Endothelial cell of umbilical vein (primary cell): Measurements from ENCODE around the gene R3HCC1L. TPM values are rescaled to one million over a fixed set of nuclear protein-coding genes. Genes with fewer than 3 reads are reported as not detected.

Experiments
- BruUV-seq: library from RNA; stranded (reverse); fragments of 400-500 nt; replicated peaks from 2 replicates; lab custom pipeline; 2021; lab: Mats Ljungman, UMichigan
- CTCF ChIA-PET: fragments of 300-600, 350-600 bp; sonication (Branson Sonifier 250); formaldehyde crosslinking; loops from one replicate; lab custom pipeline; 2021; ENCODE audit warnings: antibody characterized with exemption, inconsistent platforms; lab: Charles Lee
- POLR2A ChIA-PET: fragments of 300-600, 350-600 bp; sonication (Branson Sonifier 250); formaldehyde crosslinking; loops from one replicate; lab custom pipeline; 2021; ENCODE audit warnings: antibody characterized with exemption, inconsistent platforms; lab: Charles Lee
- DNase-seq: peaks from one replicate; pipeline ENCODE4 v3.0.0-alpha.2; 2011; ENCODE audit warnings: low read depth, low spot score
- FAIRE-seq: peaks from 2 replicates; lab custom pipeline; 2011; peaks lifted over from hg19 to GRCh38; lab: Jason Lieb, UNC
- H2AFZ ChIP-seq: 2 replicates; pipeline ENCODE4 v1.6.0; 2012; ENCODE audit warnings: low read depth, low read length, control low read depth, inconsistent platforms
- H3K27ac ChIP-seq: 2 replicates; pipeline ENCODE4 v1.5.1; 2011; ENCODE audit warnings: low read depth, mild to moderate bottlenecking, control low read depth, low read length, moderate library complexity; ENCODE audit not compliant: insufficient read depth
- H3K27me3 ChIP-seq, 2 experiments: 2 replicates each; pipeline versions ENCODE4 v1.6.0 to v1.6.1; 2011; ENCODE audit warnings: low read length in 2 of 2, mixed read lengths in 1 of 2; ENCODE audit not compliant: control insufficient read depth in 2 of 2, insufficient read depth in 2 of 2
- H3K36me3 ChIP-seq, 2 experiments: 2 replicates in 1 of 2; 3 replicates in 1 of 2; pipeline ENCODE4 v1.5.1; 2011; ENCODE audit warnings: low read length in 2 of 2, mild to moderate bottlenecking in 1 of 2, moderate library complexity in 1 of 2; ENCODE audit not compliant: control insufficient read depth in 2 of 2, insufficient read depth in 2 of 2; ENCODE audit errors: extremely low read depth in 1 of 2
- H3K4me1 ChIP-seq: 3 replicates; pipeline ENCODE4 v1.5.1; 2011; ENCODE audit warnings: mild to moderate bottlenecking, low read length; ENCODE audit not compliant: control insufficient read depth, insufficient read depth; ENCODE audit errors: extremely low read depth
- H3K4me2 ChIP-seq: 2 replicates; pipeline ENCODE4 v1.6.1; 2011; ENCODE audit warnings: low read length, control low read depth, mixed read lengths; ENCODE audit not compliant: insufficient read depth
- H3K4me3 ChIP-seq, 3 experiments: fragments of 200-600 bp in 1 of 3; sonication (generic), shearing (Covaris generic) in 1 of 3; replicated peaks in 1 of 3; 2 replicates each; pipeline ENCODE4 v1.5.1; 2011 to 2016; ENCODE audit warnings: control low read depth in 3 of 3, low read length in 3 of 3, mild to moderate bottlenecking in 2 of 3, inconsistent platforms in 1 of 3, low read depth in 1 of 3, moderate library complexity in 1 of 3; ENCODE audit not compliant: insufficient read depth in 1 of 3
- H3K79me2 ChIP-seq: 2 replicates; pipeline ENCODE4 v1.6.0; 2012; ENCODE audit warnings: low read length, inconsistent platforms; ENCODE audit not compliant: control insufficient read depth, insufficient read depth
- H3K9ac ChIP-seq: replicated peaks from 2 replicates; pipeline ENCODE3; 2011; ENCODE audit warnings: low read length, control low read depth; ENCODE audit not compliant: insufficient read depth; ENCODE audit errors: extremely low read depth
- H3K9me1 ChIP-seq: replicated peaks from 3 replicates; pipeline ENCODE4 v1.6.0; 2011; ENCODE audit warnings: mild to moderate bottlenecking, low read length; ENCODE audit not compliant: control insufficient read depth, insufficient read depth; ENCODE audit errors: extremely low read depth
- H3K9me3 ChIP-seq: replicated peaks from 2 replicates; pipeline ENCODE4 v1.5.1; 2012; ENCODE audit warnings: low read length, inconsistent platforms; ENCODE audit not compliant: control insufficient read depth, insufficient read depth
- H4K20me1 ChIP-seq: replicated peaks from 2 replicates; pipeline ENCODE3; 2011; ENCODE audit warnings: mild to moderate bottlenecking, low read length; ENCODE audit not compliant: control insufficient read depth, insufficient read depth; ENCODE audit errors: extremely low read depth
- EZH2 ChIP-seq: IDR thresholded peaks from 2 replicates; pipeline ENCODE4 v1.6.1; 2012; ENCODE audit warnings: borderline replicate concordance, low read depth, mild to moderate bottlenecking, moderate library complexity, low read length, inconsistent platforms; ENCODE audit not compliant: severe bottlenecking
- GATA2 ChIP-seq: IDR thresholded peaks from 2 replicates; pipeline ENCODE4 v1.7.0; 2011; ENCODE audit warnings: low read depth, mild to moderate bottlenecking, moderate library complexity, mixed read lengths, low read length; ENCODE audit not compliant: insufficient read length, insufficient read depth
- POLR2A ChIP-seq: IDR thresholded peaks from 2 replicates; pipeline ENCODE4 v1.6.1; 2012; ENCODE audit warnings: low read depth, mild to moderate bottlenecking, control low read depth, low read length
- POLR2AphosphoS5 ChIP-seq: IDR thresholded peaks from 2 replicates; pipeline ENCODE4 v1.6.1; 2012; ENCODE audit warnings: low read depth, mild to moderate bottlenecking, control low read depth, low read length, moderate library complexity; ENCODE audit not compliant: insufficient read depth
- dilution Hi-C: fragments of 300-500 bp; cut with MboI; formaldehyde crosslinking; loops from one replicate; pipeline ENCODE4 v1.15.0; 2019; ENCODE audit warnings: low sequenced_read_pairs; ENCODE audit not compliant: extremely low pct_ligation_motif_present
- intact Hi-C: fragments of 100-400 bp; cut with micrococcal nuclease; formaldehyde crosslinking; loops from one replicate; pipeline ENCODE4 v1.10.0; 2022
- polyA plus RNA-seq, 4 experiments: library from polyadenylated mRNA; depleted of rRNA in 3 of 4; stranded (reverse) in 3 of 4; unstranded in 1 of 4; fragments of >200 nt; gene quantifications; 2 replicates each; pipeline versions ENCODE4 v1.2.1 to v1.2.3, GENCODE V29; 2011 to 2012; ENCODE audit warnings: missing spikeins in 1 of 4
- total RNA-seq: library from RNA; stranded (reverse); gene quantifications from 2 replicates; pipeline ENCODE4 v1.2.3, GENCODE V29; 2021

Gene R3HCC1L
- total and polyA plus RNA-seq, 2 donors (not counting 3 experiments of a cell fraction or from before 2014, with no cell fraction given) = 6.3 to 12.4 TPM

- H3K9me1 ChIP-seq = no peaks in the 10 kb centered on the region
- no peaks in the 10 kb centered on the region for H3K9me3 ChIP-seq
- no peak overlapping the region for H3K4me3 ChIP-seq
- no peaks in the 10 kb centered on the region for H3K4me1 ChIP-seq
- H4K20me1 ChIP-seq = no peaks in the 10 kb centered on the region
- FAIRE-seq = no peak
- intact Hi-C loops (no loop called here), dilution Hi-C loops (no loop called here)
- no peak overlapping the region for H3K27ac ChIP-seq
- no peak overlapping the region for H3K9ac ChIP-seq
- H3K36me3 ChIP-seq = peaks cover 3 to 4% of the 10 kb centered on the region in 2 experiments
- H3K27me3 ChIP-seq = no peaks in the 10 kb centered on the region
- CTCF ChIA-PET = interaction anchor here (1.0 to 1.2 kb wide), 3 partner anchors 62 to 999 kb away, joined by 3 to 5 read pairs (median 3); no protein-coding TSS in a partner anchor
- H2AFZ ChIP-seq = no peak overlapping the region
- no peak overlapping the region for H3K4me2 ChIP-seq
- H3K79me2 ChIP-seq = no peaks in the 10 kb centered on the region
- no TSS peak for BruUV-seq
- no peak for TF ChIP-seq GATA2
- POLR2A ChIA-PET = no interaction called here
- no peak for DNase-seq
These were observed 112.7 kb downstream of the R3HCC1L start for GRCh38 chr10:98246911-98247805.

DNA sequence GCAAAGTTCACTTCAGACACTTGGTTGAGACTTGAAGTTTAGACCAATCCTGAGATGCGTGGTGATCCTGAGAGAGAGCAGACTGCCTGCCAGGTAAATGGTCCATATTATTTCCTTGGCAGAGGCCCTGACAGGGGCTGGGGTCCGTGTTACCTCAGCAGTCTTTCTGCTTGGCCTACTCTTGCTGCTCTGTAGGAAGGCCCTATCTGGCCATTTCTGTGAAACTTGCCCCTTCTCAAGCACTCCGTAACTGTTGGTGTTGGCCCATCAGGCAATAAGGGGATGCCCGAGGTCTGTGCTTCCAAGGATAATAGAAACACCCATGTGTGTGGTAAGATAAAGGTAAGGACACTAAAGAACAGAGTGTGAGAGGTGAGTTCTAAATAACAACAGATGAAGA, 113.6 kb downstream of the R3HCC1L start:
- no peak overlapping the region for H3K4me2 ChIP-seq
- H4K20me1 ChIP-seq = no peaks in the 10 kb centered on the region
- no peaks in the 10 kb centered on the region for H3K79me2 ChIP-seq
- no peak for TF ChIP-seq POLR2A
- no peak for TF ChIP-seq POLR2AphosphoS5
- no peak for TF ChIP-seq EZH2
- peaks cover 3 to 4% of the 10 kb centered on the region in 2 experiments for H3K36me3 ChIP-seq
- FAIRE-seq = no peak
- ChIA-PET CTCF (interaction anchor here (1.2 kb wide), 1 partner anchor 15 kb away, joined by 3 read pairs; no protein-coding TSS in a partner anchor), POLR2A (no interaction called here)
- no peak overlapping the region for H3K9ac ChIP-seq
- intact Hi-C loops = no loop called here
- no peaks in the 10 kb centered on the region for H3K9me1 ChIP-seq
- no peak overlapping the region for H3K27ac ChIP-seq
- no TSS peak for BruUV-seq
- no peaks in the 10 kb centered on the region for H3K27me3 ChIP-seq
- no peaks in the 10 kb centered on the region for H3K9me3 ChIP-seq
- H2AFZ ChIP-seq = no peak overlapping the region
- dilution Hi-C loops = no loop called here
- no peak for DNase-seq
- no peaks in the 10 kb centered on the region for H3K4me1 ChIP-seq
- H3K4me3 ChIP-seq = no peak overlapping the region
